Natural killer cell (primary cell): ENCODE measurements around the gene CIB1. TPM values are rescaled to one million over a fixed set of nuclear protein-coding genes. Genes with fewer than 3 reads are reported as not detected.

ENCODE experiments used
- ATAC-seq, 3 donors: fragments of 150-1000 bp in 2 of 3; fragments of 200-7000 bp in 1 of 3; cut with Tn5 transposase; 1 replicate in 1 of 3; 2 replicates in 2 of 3; pipeline ENCODE4 v1.10.0; 2021; ENCODE audit warnings: mild to moderate bottlenecking in 2 of 3, moderate library complexity in 2 of 3
- DNase-seq, 2 donors: peaks; one replicate each; pipeline versions ENCODE4 v3.0.0 to v3.0.0-alpha.2; 2013 to 2021; ENCODE audit warnings: mixed read lengths in 1 of 2
- H3K27ac ChIP-seq: one replicate; pipeline ENCODE4 v1.5.1; 2013; ENCODE audit warnings: mild to moderate bottlenecking, low read length
- H3K27me3 ChIP-seq: one replicate; pipeline ENCODE4 v1.6.1; 2013; ENCODE audit warnings: low read length; ENCODE audit not compliant: control insufficient read depth, insufficient read depth
- H3K36me3 ChIP-seq: one replicate; pipeline ENCODE4 v1.6.1; 2013; ENCODE audit warnings: low read length; ENCODE audit not compliant: control insufficient read depth, insufficient read depth
- H3K4me1 ChIP-seq: one replicate; pipeline ENCODE4 v1.6.1; 2013; ENCODE audit warnings: low read length; ENCODE audit not compliant: control insufficient read depth, insufficient read depth
- H3K4me3 ChIP-seq: one replicate; pipeline ENCODE4 v1.5.1; 2013; ENCODE audit warnings: low read length
- H3K9me3 ChIP-seq: one replicate; pipeline ENCODE4 v1.6.1; 2013; ENCODE audit warnings: low read length; ENCODE audit not compliant: control insufficient read depth, insufficient read depth
- H3K27ac Mint-ChIP-seq, 2 donors: one replicate each; pipeline ENCODE4 v1.8.0; 2022; ENCODE audit warnings: mild to moderate bottlenecking in 2 of 2, mixed read lengths in 2 of 2, moderate library complexity in 1 of 2
- H3K27me3 Mint-ChIP-seq, 2 donors: one replicate each; pipeline ENCODE4 v1.8.0; 2022; ENCODE audit warnings: low read depth in 2 of 2, mixed read lengths in 2 of 2
- H3K36me3 Mint-ChIP-seq: one replicate; pipeline ENCODE4 v1.8.0; 2022; ENCODE audit warnings: mixed read lengths
- H3K4me1 Mint-ChIP-seq, 2 donors: one replicate each; pipeline ENCODE4 v1.8.0; 2022; ENCODE audit warnings: mixed read lengths in 2 of 2
- H3K4me3 Mint-ChIP-seq: one replicate; pipeline ENCODE4 v1.8.0; 2022; ENCODE audit warnings: mild to moderate bottlenecking, moderate library complexity, mixed read lengths
- H3K9me3 Mint-ChIP-seq, 2 donors: one replicate each; pipeline ENCODE4 v1.8.0; 2022; ENCODE audit warnings: mixed read lengths in 2 of 2
- WGBS: methylation state at CpG from one replicate; pipeline ENCODE4 v1.1.7; 2013; ENCODE audit warnings: missing lambda C conversion rate; ENCODE audit not compliant: insufficient coverage; 5-methylcytosine and 5-hydroxymethylcytosine counted together
- intact Hi-C: fragments of 100-400 bp; cut with micrococcal nuclease; formaldehyde crosslinking; loops from one replicate; pipeline ENCODE4 v1.14.2; 2022
- total RNA-seq, 4 donors: library from RNA; stranded (reverse); fragments of 120-200 nt in 1 of 4; gene quantifications; one replicate each; pipeline versions ENCODE4 v1.2.3 to v1.2.4, GENCODE V29; 2013 to 2022
- TF ChIP-seq, protein P1 (sequence below): fragments of 200-600 bp; IDR thresholded peaks from one replicate; pipeline ENCODE4 v1.8.0; 2022; ENCODE audit warnings: antibody characterized with exemption

The CIB1 gene
- total RNA-seq, 3 donors from 2014 or later (not counting 1 experiment from before 2014, with no cell fraction given) = 136 to 209 (median 154) TPM

DNA sequence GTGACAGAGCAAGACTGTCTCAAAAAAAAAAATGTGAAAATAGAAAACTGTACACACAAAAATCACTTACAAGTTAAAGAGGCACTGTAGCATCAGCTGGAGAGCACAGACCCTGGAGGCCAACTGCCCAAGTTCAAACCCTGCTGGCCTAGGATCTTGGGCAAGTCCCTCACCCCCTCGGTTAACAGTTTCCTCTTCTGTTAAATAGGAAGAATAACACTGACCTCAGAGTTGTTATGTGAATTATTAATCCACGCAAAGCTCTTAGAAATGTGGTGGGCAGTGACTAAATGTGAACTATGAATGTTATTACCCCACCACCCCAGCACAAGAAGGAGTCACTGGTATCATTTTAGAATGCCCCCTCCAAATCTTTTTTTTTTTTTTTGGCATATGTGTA is 11.2 kb downstream of the CIB1 start:
- Histone ChIP-seq H3K36me3 (peaks cover 45% of the 10 kb centered on the region), H3K27me3 (no peaks in the 10 kb centered on the region), H3K4me3 (no peak overlapping the region), H3K27ac (no peak overlapping the region), H3K4me1 (peaks cover 5% of the 10 kb centered on the region), H3K9me3 (no peaks in the 10 kb centered on the region)
- Mint-ChIP-seq H3K36me3 (no peaks in the 10 kb centered on the region), H3K4me1 (no peaks in the 10 kb centered on the region), H3K9me3 (no peaks in the 10 kb centered on the region), H3K4me3 (no peak overlapping the region), H3K27me3 (no peaks in the 10 kb centered on the region), H3K27ac (no peak overlapping the region)
- WGBS = no CpG with 5 or more reads among the region's 2 CpGs
- intact Hi-C loops = no loop called here
- TF ChIP-seq, protein P1, sequence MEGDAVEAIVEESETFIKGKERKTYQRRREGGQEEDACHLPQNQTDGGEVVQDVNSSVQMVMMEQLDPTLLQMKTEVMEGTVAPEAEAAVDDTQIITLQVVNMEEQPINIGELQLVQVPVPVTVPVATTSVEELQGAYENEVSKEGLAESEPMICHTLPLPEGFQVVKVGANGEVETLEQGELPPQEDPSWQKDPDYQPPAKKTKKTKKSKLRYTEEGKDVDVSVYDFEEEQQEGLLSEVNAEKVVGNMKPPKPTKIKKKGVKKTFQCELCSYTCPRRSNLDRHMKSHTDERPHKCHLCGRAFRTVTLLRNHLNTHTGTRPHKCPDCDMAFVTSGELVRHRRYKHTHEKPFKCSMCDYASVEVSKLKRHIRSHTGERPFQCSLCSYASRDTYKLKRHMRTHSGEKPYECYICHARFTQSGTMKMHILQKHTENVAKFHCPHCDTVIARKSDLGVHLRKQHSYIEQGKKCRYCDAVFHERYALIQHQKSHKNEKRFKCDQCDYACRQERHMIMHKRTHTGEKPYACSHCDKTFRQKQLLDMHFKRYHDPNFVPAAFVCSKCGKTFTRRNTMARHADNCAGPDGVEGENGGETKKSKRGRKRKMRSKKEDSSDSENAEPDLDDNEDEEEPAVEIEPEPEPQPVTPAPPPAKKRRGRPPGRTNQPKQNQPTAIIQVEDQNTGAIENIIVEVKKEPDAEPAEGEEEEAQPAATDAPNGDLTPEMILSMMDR = no peak
- DNase-seq (no peak), ATAC-seq (no peak)

DNA sequence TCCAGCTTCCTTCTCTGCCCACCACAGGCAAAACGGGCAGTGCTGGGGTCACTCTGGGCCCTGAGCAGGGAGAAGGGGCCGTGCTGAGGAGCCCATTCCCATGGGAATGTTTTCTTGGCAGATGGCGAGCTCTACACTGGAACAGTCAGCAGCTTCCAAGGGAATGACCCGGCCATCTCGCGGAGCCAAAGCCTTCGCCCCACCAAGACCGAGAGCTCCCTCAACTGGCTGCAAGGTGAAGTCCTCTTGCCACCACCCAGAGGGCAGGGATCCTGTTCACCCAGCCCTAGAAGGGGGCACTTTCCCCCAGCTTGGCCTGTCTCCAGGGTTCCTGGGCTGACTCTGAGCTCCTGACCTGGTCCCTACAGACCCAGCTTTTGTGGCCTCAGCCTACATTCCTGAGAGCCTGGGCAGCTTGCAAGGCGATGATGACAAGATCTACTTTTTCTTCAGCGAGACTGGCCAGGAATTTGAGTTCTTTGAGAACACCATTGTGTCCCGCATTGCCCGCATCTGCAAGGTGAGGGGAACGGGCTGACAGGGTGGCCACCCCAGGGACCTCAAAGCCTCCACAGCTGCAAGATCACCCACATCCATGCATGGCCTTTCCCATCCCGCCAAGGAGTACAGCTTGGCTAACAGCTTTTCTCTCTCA is 12.4 kb downstream of the CIB1 start:
- ATAC-seq = peak in 1 of 3 donors; percentile 33
- H3K9me3 ChIP-seq = no peaks in the 10 kb centered on the region
- no peak overlapping the region for H3K27ac Mint-ChIP-seq
- peaks cover 10% of the 10 kb centered on the region for H3K4me1 ChIP-seq
- no peaks in the 10 kb centered on the region for H3K27me3 ChIP-seq
- peaks cover 47% of the 10 kb centered on the region for H3K36me3 ChIP-seq
- no peaks in the 10 kb centered on the region for H3K27me3 Mint-ChIP-seq
- intact Hi-C loops = no loop called here
- H3K9me3 Mint-ChIP-seq = no peaks in the 10 kb centered on the region
- H3K36me3 Mint-ChIP-seq = no peaks in the 10 kb centered on the region
- no peak overlapping the region for H3K4me3 Mint-ChIP-seq
- TF ChIP-seq, protein P1 = no peak
- 81% methylated on average over 13 of the region's 14 CpGs for WGBS
- H3K4me1 Mint-ChIP-seq = no peaks in the 10 kb centered on the region
- DNase-seq = peak in 1 of 2 donors; percentile 42
- no peak overlapping the region for H3K27ac ChIP-seq
- H3K4me3 ChIP-seq = no peak overlapping the region

DNA sequence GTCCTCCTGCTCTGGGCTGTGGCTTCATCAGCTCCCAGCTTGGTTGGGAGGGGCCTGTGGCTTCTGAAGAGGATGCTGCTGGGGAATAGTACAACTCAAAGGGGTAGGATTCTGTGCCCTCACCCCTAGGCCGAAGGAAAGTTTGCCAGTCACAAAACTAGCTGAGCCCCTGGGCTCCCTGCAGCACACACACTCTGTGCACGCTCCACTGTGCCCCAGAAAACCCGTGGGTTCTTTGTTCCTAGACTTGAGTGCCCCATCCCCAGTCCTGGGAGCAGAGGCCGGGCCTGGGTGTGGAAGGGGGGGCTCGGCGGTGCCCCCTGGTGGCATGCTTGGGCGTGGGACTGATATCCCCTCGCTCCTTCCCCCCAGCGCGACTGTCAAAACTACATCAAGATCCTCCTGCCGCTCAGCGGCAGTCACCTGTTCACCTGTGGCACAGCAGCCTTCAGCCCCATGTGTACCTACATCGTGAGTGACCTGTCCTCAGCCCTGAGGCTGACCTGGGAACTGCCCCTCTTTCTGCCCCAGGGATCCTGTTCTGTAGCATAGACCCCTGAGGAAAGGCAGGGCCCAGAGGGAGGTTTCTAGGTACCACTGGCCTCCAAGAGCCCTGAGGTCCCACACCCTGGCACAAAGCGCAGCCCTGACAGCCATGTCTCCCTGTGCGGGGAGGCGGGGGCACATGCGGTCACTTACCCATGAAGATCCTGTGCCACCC is 14.2 kb downstream of the CIB1 start:
- Mint-ChIP-seq H3K4me1 (peaks cover 4 to 5% of the 10 kb centered on the region in 2 donors), H3K27ac (no peak overlapping the region), H3K4me3 (no peak overlapping the region), H3K36me3 (no peaks in the 10 kb centered on the region), H3K9me3 (no peaks in the 10 kb centered on the region), H3K27me3 (no peaks in the 10 kb centered on the region)
- WGBS = 69% methylated on average over 17 of the region's 17 CpGs
- intact Hi-C loops = loop anchor here (1.0 to 5.0 kb wide), 2 partner anchors 76 to 457 kb away; no protein-coding TSS in a partner anchor
- H3K27me3 ChIP-seq = no peaks in the 10 kb centered on the region
- H3K4me3 ChIP-seq = no peak overlapping the region
- ATAC-seq (peak in 2 of 3 donors; percentile 82 to 84), DNase-seq (peak; percentile 43 to 77)
- peaks cover 33% of the 10 kb centered on the region for H3K36me3 ChIP-seq
- H3K4me1 ChIP-seq = peaks cover 10% of the 10 kb centered on the region
- no peaks in the 10 kb centered on the region for H3K9me3 ChIP-seq
- TF ChIP-seq, protein P1 = peak; percentile 59
- no peak overlapping the region for H3K27ac ChIP-seq
